ENCODE data around the gene CDK14. TPM values are rescaled to one million over a fixed set of nuclear protein-coding genes. Genes with fewer than 3 reads are reported as not detected.

CDK14 gene
- total and polyA plus RNA-seq, 2 donors (not counting 1 experiment from before 2014, with no cell fraction given), result 42.1 to 167 TPM

DNA sequence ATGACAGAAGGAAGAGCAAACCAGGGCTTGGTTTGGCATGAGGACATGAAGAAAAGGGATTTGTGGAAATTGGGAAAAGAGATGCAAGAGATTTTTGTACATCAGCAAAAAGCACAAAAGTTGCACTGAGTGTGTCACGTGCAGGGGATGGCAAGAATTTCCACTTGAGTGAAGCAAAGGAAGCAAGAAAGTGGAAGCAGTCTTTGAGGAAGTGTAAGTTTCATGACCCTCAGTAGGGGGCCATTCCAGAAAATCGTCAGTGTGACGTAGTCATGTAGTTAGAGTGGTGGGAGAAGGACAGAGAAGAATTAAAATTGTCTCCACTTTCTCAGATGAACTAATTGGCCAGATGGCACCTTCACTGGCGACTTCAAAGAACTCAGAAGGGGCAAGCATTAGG, 544.9 kb downstream of the CDK14 start:
- Mint-ChIP-seq H3K9me3 (ENCODE audit: insufficient read depth) (peaks cover 5% of the 10 kb centered on the region), H3K4me3 (no peak overlapping the region), H3K27ac (peak overlapping the region; percentile 68), H3K27me3 (no peaks in the 10 kb centered on the region), H3K4me1 (peaks cover 44% of the 10 kb centered on the region)
- 8% methylated on average over 4 of the region's 4 CpGs for WGBS (ENCODE audit: insufficient coverage)
- no peak overlapping the region for H3K4me2 ChIP-seq (replicated peaks; ENCODE audit: low read depth, low read length, poor library complexity, severe bottlenecking)
- H3K9ac ChIP-seq (ENCODE audit: low read length), result no peak overlapping the region
- no peak overlapping the region for H3K4me3 ChIP-seq (ENCODE audit: control extremely low read depth in 1 of 5, extremely low read depth in 1 of 5, insufficient read depth in 1 of 5, low read depth in 2 of 5, low read length in 4 of 5)
- H3K79me2 ChIP-seq (ENCODE audit: control insufficient read depth, insufficient read depth, low read length), result no peaks in the 10 kb centered on the region
- TF ChIP-seq, protein P1, sequence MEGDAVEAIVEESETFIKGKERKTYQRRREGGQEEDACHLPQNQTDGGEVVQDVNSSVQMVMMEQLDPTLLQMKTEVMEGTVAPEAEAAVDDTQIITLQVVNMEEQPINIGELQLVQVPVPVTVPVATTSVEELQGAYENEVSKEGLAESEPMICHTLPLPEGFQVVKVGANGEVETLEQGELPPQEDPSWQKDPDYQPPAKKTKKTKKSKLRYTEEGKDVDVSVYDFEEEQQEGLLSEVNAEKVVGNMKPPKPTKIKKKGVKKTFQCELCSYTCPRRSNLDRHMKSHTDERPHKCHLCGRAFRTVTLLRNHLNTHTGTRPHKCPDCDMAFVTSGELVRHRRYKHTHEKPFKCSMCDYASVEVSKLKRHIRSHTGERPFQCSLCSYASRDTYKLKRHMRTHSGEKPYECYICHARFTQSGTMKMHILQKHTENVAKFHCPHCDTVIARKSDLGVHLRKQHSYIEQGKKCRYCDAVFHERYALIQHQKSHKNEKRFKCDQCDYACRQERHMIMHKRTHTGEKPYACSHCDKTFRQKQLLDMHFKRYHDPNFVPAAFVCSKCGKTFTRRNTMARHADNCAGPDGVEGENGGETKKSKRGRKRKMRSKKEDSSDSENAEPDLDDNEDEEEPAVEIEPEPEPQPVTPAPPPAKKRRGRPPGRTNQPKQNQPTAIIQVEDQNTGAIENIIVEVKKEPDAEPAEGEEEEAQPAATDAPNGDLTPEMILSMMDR (IDR thresholded peaks at IDR 0.05), result no peak
- TF ChIP-seq EZH2 (IDR thresholded peaks at IDR 0.05; ENCODE audit: borderline replicate concordance, insufficient read depth, low read depth, low read length, poor library complexity, severe bottlenecking), result no peak
- intact Hi-C loops (cut with micrococcal nuclease), result no loop called here
- peak; percentile 69 for ATAC-seq (ENCODE audit: low read depth)
- H3K27ac ChIP-seq (ENCODE audit: low read length in 2 of 2), result no peak overlapping the region
- no peaks in the 10 kb centered on the region for H3K27me3 ChIP-seq (replicated peaks in 1 of 4; ENCODE audit: control extremely low read depth in 1 of 4, control insufficient read depth in 3 of 4, insufficient read depth in 4 of 4, low read length in 3 of 4)
- peaks cover 4% of the 10 kb centered on the region for H4K20me1 ChIP-seq (ENCODE audit: control insufficient read depth, insufficient read depth, low read length, poor library complexity, severe bottlenecking)
- ChIA-PET CTCF (no interaction called here), POLR2A (no interaction called here)
- H3K4me1 ChIP-seq (ENCODE audit: control insufficient read depth in 2 of 2, insufficient read depth in 2 of 2, low read length in 2 of 2), result peaks cover 15 to 18% of the 10 kb centered on the region in 2 donors
- H3K36me3 ChIP-seq (replicated peaks in 1 of 2; ENCODE audit: control extremely low read depth in 1 of 2, control insufficient read depth in 1 of 2, extremely low read depth in 1 of 2, insufficient read depth in 2 of 2, low read length in 1 of 2), result no peaks in the 10 kb centered on the region
- no peak overlapping the region for H2AFZ ChIP-seq (ENCODE audit: insufficient read depth, low read depth, low read length, poor library complexity, severe bottlenecking)
- peaks cover 0 to 5% (median 0%) of the 10 kb centered on the region in 3 donors for H3K9me3 ChIP-seq (ENCODE audit: control extremely low read depth in 1 of 3, control insufficient read depth in 2 of 3, insufficient read depth in 1 of 3, low read length in 2 of 3)
- DNase-seq, result peak; percentile 65

- WGBS (ENCODE audit: insufficient coverage), result no CpG with 5 or more reads among the region's 1 CpG
- Histone ChIP-seq H4K20me1 (ENCODE audit: control insufficient read depth, insufficient read depth, low read length, poor library complexity, severe bottlenecking) (peaks cover 4% of the 10 kb centered on the region), H3K4me1 (ENCODE audit: control insufficient read depth in 2 of 2, insufficient read depth in 2 of 2, low read length in 2 of 2) (peaks cover 15% of the 10 kb centered on the region in 2 donors), H3K9ac (ENCODE audit: low read length) (no peak overlapping the region), H3K9me3 (ENCODE audit: control extremely low read depth in 1 of 3, control insufficient read depth in 2 of 3, insufficient read depth in 1 of 3, low read length in 2 of 3) (peaks cover 0 to 5% (median 0%) of the 10 kb centered on the region in 3 donors), H2AFZ (ENCODE audit: insufficient read depth, low read depth, low read length, poor library complexity, severe bottlenecking) (no peak overlapping the region), H3K36me3 (replicated peaks in 1 of 2; ENCODE audit: control extremely low read depth in 1 of 2, control insufficient read depth in 1 of 2, extremely low read depth in 1 of 2, insufficient read depth in 2 of 2, low read length in 1 of 2) (no peaks in the 10 kb centered on the region), H3K4me2 (replicated peaks; ENCODE audit: low read depth, low read length, poor library complexity, severe bottlenecking) (no peak overlapping the region), H3K27me3 (replicated peaks in 1 of 4; ENCODE audit: control extremely low read depth in 1 of 4, control insufficient read depth in 3 of 4, insufficient read depth in 4 of 4, low read length in 3 of 4) (no peaks in the 10 kb centered on the region), H3K4me3 (ENCODE audit: control extremely low read depth in 1 of 5, extremely low read depth in 1 of 5, insufficient read depth in 1 of 5, low read depth in 2 of 5, low read length in 4 of 5) (no peak overlapping the region), H3K79me2 (ENCODE audit: control insufficient read depth, insufficient read depth, low read length) (no peaks in the 10 kb centered on the region), H3K27ac (ENCODE audit: low read length in 2 of 2) (no peak overlapping the region)
- no peak overlapping the region for H3K27ac Mint-ChIP-seq
- no peak for TF ChIP-seq EZH2 (IDR thresholded peaks at IDR 0.05; ENCODE audit: borderline replicate concordance, insufficient read depth, low read depth, low read length, poor library complexity, severe bottlenecking)
- TF ChIP-seq, protein P1 (IDR thresholded peaks at IDR 0.05), result no peak
- intact Hi-C loops (cut with micrococcal nuclease), result no loop called here
- no peaks in the 10 kb centered on the region for H3K27me3 Mint-ChIP-seq
- H3K4me1 Mint-ChIP-seq, result peaks cover 34% of the 10 kb centered on the region
- DNase-seq, result no peak
- H3K9me3 Mint-ChIP-seq (ENCODE audit: insufficient read depth), result peaks cover 5% of the 10 kb centered on the region
- H3K4me3 Mint-ChIP-seq, result no peak overlapping the region
- ChIA-PET POLR2A (interaction anchor here (0.5 kb wide), 1 partner anchor 41 kb away, joined by 4 read pairs; no protein-coding TSS in a partner anchor), CTCF (interaction anchor here (1.1 kb wide), 1 partner anchor 14 kb away, joined by 3 read pairs; no protein-coding TSS in a partner anchor)
- ATAC-seq (ENCODE audit: low read depth), result no peak
Observed at GRCh38 chr7:91142743-91143142, 546.6 kb downstream of the CDK14 start.
